SJCRH30 (cell line): ENCODE measurements around the gene ZNF570. TPM values are rescaled to one million over a fixed set of nuclear protein-coding genes. Genes with fewer than 3 reads are reported as not detected.
A peak's percentile ranks its signal among the peaks of the same experiment; 100 is the strongest.

Experiments
- DNase-seq, 2 experiments: peaks; one replicate each; pipeline ENCODE4 v3.0.0-alpha.2; 2015 to 2020
- H3K27ac ChIP-seq: fragments of 250-450 bp; sonication (Bioruptor Pico); 2 replicates; pipeline ENCODE4 v1.5.1; 2020; ENCODE audit warnings: mild to moderate bottlenecking, moderate library complexity
- H3K27me3 ChIP-seq: fragments of 250-450 bp; sonication (Bioruptor Pico); 2 replicates; pipeline ENCODE4 v1.5.1; 2020; ENCODE audit warnings: mild to moderate bottlenecking, moderate library complexity
- H3K36me3 ChIP-seq: fragments of 250-450 bp; sonication (Bioruptor Pico); 2 replicates; pipeline ENCODE4 v1.5.1; 2020; ENCODE audit warnings: mild to moderate bottlenecking, moderate library complexity
- H3K4me1 ChIP-seq: fragments of 250-450 bp; sonication (Bioruptor Pico); 2 replicates; pipeline ENCODE4 v1.5.1; 2020; ENCODE audit warnings: mild to moderate bottlenecking, moderate library complexity
- H3K4me3 ChIP-seq: fragments of 250-450 bp; sonication (Bioruptor Pico); 2 replicates; pipeline ENCODE4 v1.5.1; 2020; ENCODE audit warnings: mild to moderate bottlenecking, moderate library complexity
- H3K9me3 ChIP-seq: fragments of 250-450 bp; sonication (Bioruptor Pico); replicated peaks from 2 replicates; pipeline ENCODE4 v1.5.1; 2020; ENCODE audit warnings: mild to moderate bottlenecking, moderate library complexity
- total RNA-seq: library from RNA; depleted of rRNA; stranded (reverse); fragments of >200 nt; shearing (Covaris generic); gene quantifications from 2 replicates; pipeline ENCODE4 v1.2.3, GENCODE V29; 2014; rRNA removed

Gene ZNF570
- 9.4 and 11.8 TPM in 2 replicates for total RNA-seq

DNA sequence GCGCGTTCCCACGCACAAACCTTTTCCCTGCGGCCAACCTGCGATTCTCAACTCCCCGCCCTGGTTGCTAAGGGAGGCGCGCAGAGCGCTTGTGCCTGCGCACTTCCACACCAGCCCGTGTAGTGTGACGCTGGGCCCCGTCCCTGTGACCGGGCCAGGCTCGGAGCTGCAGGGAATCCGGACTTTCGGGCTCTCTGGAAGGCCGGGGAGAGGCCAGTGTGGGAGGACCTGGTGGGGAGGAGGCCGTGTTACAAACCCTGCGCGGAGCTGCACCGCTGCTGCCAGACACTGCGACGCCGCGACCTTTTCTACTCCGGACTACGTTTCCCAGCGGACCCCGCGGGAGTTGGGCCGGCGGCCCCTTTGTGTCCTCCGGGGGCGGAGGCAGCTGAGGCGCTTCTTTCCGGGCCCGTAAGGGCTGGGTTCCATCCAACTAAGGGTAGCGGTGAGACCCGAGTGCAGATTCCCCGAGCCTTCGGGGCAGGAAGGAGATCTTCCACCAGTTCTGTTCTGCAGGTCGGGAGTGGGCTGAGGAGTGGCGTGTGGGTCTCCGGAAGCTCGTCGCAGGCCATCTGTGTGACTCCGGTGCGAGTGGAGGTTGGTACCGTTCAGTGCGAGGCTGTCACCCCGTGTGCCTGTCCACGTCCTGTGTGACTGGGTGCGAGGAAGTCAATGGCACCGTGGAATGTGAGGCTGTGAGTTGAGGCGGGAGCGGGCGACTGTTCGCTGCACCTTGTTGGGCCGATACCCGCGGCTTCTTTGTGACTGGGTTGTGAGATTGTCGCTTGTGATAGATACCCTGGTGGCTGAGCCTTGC lies at the start of gene ZNF570:
Gene ZNF570, plus strand, starts transcription at position 396 of the 817 bp plus-strand sequence. CDS start 999 bp downstream, outside the sequence.
- Histone ChIP-seq H3K27ac (peak within 1 kb of the TSS; percentile 42), H3K9me3 (peaks cover 21% of the 10 kb centered on the region), H3K4me3 (peak within 1 kb of the TSS; percentile 89), H3K27me3 (no peaks in the 10 kb centered on the region), H3K4me1 (peaks cover 4% of the 10 kb centered on the region; the same call in 1 of the 2 replicates), H3K36me3 (peaks cover 15% of the 10 kb centered on the region)
- peak; percentile 93 for DNase-seq

DNA sequence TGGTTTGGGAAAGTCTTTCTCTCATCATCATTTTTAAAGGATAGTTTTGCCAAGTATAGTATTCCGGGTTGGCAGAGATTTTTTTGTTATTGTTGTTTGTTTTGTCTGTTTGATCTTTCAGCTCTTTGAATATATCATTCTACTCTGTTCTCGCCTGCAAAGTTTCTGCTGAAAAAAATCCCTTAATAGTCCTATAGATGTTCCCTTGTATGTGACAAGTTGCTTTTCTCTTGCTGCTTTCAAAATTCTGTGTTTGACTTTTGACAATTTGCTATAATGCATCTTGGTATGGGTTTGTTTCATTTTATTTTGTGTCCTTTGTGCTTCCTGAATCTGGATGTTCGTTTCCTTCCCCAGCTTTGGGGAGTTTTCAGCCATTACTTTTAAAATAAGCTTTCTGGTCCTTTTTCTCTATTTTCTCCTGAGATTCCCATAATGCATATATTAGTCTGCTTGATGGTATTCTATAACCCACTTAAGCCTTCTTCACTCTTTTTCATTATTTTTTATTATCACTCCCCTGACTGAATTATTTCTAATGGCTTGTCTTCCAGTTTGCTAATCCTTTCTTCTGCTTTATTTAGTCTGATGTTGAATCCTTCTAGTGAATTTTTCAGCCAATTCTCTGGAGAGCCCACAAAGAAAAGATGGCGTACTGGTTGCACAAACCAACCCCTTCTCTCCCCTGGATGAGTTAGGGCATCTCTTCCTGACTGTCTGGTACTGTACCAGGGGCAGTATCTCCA lies 16.5 kb upstream of the ZNF570 start:
- Histone ChIP-seq H3K27me3 (no peaks in the 10 kb centered on the region), H3K36me3 (peaks cover 44% of the 10 kb centered on the region), H3K27ac (no peak overlapping the region), H3K4me3 (no peak overlapping the region), H3K9me3 (peaks cover 56% of the 10 kb centered on the region), H3K4me1 (no peaks in the 10 kb centered on the region)
- DNase-seq, result peak in 1 of 2 experiments; percentile 10

DNA sequence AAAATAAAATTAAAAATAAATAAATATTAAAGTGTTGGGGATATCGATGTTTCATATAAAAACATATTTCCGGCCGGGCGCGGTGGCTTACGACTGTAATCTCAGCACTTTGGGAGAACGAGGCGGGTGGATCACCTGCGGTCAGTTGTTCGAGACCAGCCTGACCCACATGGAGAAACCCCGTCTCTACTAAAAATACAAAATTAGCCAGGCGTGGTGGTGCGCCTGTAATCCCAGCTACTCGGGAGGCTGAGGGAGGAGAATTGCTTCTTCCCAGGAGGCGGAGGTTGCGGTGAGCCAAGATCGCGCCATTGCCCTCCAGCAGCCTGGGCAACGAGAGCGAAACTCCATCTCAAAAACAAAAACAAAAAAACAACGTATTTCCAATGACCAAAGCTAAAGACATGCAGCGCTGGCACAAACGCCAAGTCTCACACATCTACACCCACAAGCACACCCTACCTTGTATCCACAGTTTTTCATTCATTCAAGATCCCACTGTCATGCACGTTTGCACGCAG lies 2.8 kb upstream of the ZNF570 start:
- H3K9me3 ChIP-seq, result peaks cover 18% of the 10 kb centered on the region
- peak in 1 of 2 experiments; percentile 8 for DNase-seq
- H3K27ac ChIP-seq, result peak overlapping the region; percentile 91
- peaks cover 32% of the 10 kb centered on the region for H3K36me3 ChIP-seq
- H3K27me3 ChIP-seq, result no peaks in the 10 kb centered on the region
- peaks cover 4% of the 10 kb centered on the region; the same call in 1 of the 2 replicates for H3K4me1 ChIP-seq
- peak overlapping the region; percentile 89 for H3K4me3 ChIP-seq

DNA sequence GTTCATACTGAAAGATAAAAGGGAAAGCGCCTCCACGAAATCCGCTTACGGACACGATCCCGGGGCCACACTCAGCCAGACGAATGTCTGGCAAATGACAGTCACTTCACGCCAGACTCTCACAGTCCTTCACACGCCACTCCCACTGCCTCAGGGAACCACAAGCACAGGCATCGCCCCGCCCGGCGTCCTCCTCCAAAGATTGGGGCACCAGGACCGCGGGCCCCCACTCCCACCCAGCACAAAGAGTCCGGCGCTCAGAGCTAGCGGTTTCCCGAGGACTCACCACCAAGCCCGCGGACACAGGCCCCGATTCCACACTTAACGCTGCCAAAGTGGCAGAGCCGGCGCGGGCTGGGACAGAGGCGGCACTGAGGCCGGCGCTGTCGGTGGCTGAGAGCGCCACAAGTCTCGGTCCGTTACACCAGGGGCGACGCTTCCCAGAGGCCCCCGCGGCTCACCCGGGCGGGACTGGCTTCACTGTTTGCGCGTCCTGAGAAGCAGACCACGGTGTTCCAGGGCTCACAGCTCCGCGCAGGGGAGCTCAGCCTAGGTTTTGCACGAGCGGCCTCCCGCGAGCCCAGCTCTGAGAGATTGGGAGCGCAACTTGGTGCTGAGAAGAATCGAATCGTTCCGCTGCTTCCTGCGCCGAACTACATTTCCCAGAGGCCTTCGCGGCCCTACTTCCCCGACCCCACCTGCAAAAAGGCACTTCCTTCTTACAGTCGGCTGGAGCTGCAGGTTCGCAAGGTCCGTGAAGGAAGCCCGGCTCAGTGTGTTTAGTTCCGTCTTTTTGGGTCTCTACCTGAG lies 2.2 kb upstream of the ZNF570 start, which contains the start of gene ZNF569:
Gene ZNF569, minus strand, starts transcription at position 647 of the 810 bp plus-strand sequence. CDS start 22,523 bp downstream, outside the sequence.
- H3K9me3 ChIP-seq, result peaks cover 21% of the 10 kb centered on the region

DNA sequence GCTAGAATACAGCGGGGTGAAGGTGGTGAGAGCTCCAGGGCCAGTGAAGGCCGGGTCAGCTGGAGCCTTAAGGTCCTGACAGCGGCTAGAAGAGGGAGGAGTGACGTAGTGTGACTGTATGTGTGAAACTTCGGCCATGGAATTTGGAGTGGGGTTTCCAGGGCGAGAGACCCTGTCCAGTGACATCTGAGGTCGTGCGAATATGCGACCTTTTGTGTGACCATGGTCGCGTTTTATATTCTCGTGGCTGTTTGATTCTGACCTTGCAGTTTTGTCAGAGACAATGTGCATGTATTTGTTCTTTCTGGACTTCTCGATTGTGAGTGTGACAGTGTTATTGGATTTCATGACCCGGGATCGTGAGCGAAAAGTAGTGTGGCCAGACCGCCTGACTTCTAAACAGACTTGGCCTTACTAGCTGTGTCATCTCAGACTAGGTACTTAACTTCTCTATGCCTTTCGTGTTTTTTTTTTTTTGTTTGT lies 1.5 kb upstream of the ZNF570 start:
- Histone ChIP-seq H3K27ac (peak overlapping the region; percentile 91; the same call in 1 of the 2 replicates), H3K36me3 (peaks cover 27% of the 10 kb centered on the region), H3K9me3 (peaks cover 20% of the 10 kb centered on the region), H3K4me1 (peaks cover 4% of the 10 kb centered on the region; the same call in 1 of the 2 replicates), H3K4me3 (peak overlapping the region; percentile 89), H3K27me3 (no peaks in the 10 kb centered on the region)
- no peak for DNase-seq

More for the DNA sequence above, 2.2 kb upstream of the ZNF570 start, which contains the start of gene ZNF569:
- peaks cover 4% of the 10 kb centered on the region; the same call in 1 of the 2 replicates for H3K4me1 ChIP-seq
- H3K4me3 ChIP-seq, result peak within 1 kb of the TSS; percentile 89
- DNase-seq, result peak; percentile 91 to 95
- H3K27ac ChIP-seq, result peak within 1 kb of the TSS; percentile 91
- H3K36me3 ChIP-seq, result peaks cover 31% of the 10 kb centered on the region
- H3K27me3 ChIP-seq, result no peaks in the 10 kb centered on the region

DNA sequence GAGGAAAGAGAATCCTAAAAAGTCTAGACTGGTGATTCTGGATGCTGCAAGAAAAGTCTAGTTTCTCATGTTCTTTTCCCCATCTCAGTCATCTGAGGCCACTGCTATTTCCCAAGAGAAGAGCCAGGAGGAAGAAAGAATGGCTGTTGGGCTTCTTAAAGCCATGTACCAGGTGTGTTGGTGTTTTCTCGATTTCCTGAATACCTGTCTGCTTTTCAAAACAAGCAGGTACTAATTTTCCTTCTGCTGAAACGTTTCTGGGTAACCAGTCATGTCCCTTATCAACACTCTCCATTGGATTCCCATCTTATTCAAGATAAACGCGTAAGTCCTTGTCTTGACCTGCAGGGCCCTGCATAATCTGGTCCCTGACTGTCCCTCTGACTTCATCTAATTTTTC lies 1.1 kb downstream of the ZNF570 start:
- H3K36me3 ChIP-seq, result peaks cover 13% of the 10 kb centered on the region
- peaks cover 4% of the 10 kb centered on the region; the same call in 1 of the 2 replicates for H3K4me1 ChIP-seq
- DNase-seq, result no peak
- no peak overlapping the region for H3K27ac ChIP-seq
- peak overlapping the region; percentile 89 for H3K4me3 ChIP-seq
- peaks cover 21% of the 10 kb centered on the region for H3K9me3 ChIP-seq
- H3K27me3 ChIP-seq, result no peaks in the 10 kb centered on the region

DNA sequence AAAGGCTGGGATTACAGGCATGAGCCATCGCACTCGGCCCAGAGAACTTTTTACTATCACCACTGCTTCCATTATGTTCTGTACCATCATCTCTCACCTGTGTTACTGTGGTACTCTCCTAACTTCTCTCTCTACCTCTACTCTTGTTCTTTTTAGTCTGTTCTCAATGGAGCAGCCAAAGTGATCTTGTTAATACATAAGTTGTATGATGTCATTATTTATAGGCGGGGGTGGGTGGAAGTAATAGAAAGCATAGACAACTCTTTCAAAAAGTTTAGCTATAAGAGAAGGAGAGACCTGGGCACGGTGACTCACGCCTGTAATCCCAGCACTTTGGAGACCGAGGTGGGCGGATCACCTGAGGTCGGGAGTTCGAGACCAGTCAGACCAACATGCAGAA lies 3.0 kb downstream of the ZNF570 start:
- peaks cover 23% of the 10 kb centered on the region for H3K9me3 ChIP-seq

DNA sequence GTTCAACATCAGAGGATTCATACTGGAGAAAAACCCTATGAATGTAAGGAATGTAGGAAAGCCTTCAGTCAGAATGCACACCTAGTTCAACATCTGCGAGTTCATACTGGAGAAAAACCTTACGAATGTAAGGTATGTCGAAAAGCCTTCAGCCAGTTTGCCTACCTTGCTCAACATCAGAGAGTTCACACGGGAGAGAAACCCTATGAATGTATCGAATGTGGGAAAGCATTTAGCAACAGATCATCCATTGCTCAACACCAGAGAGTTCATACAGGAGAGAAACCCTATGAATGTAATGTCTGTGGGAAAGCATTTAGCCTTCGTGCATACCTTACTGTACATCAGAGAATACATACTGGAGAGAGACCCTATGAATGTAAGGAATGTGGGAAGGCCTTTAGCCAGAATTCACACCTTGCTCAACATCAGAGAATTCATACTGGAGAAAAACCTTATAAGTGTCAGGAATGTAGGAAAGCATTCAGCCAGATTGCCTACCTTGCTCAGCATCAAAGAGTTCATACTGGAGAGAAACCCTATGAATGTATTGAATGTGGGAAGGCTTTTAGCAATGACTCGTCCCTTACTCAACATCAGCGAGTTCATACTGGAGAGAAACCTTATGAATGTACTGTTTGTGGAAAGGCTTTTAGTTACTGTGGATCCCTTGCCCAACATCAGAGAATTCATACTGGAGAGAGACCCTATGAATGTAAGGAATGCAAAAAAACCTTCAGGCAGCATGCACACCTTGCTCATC lies 15.4 kb downstream of the ZNF570 start:
- Histone ChIP-seq H3K4me3 (no peak overlapping the region), H3K36me3 (peaks cover 46% of the 10 kb centered on the region), H3K27me3 (no peaks in the 10 kb centered on the region), H3K9me3 (peaks cover 53% of the 10 kb centered on the region), H3K27ac (no peak overlapping the region), H3K4me1 (no peaks in the 10 kb centered on the region)
- peak in 1 of 2 experiments; percentile 15 for DNase-seq

More for the DNA sequence above, 3.0 kb downstream of the ZNF570 start:
- Histone ChIP-seq H3K36me3 (peaks cover 31% of the 10 kb centered on the region), H3K27ac (no peak overlapping the region), H3K4me1 (peaks cover 4% of the 10 kb centered on the region; the same call in 1 of the 2 replicates), H3K4me3 (no peak overlapping the region), H3K27me3 (no peaks in the 10 kb centered on the region)
- DNase-seq, result no peak

DNA sequence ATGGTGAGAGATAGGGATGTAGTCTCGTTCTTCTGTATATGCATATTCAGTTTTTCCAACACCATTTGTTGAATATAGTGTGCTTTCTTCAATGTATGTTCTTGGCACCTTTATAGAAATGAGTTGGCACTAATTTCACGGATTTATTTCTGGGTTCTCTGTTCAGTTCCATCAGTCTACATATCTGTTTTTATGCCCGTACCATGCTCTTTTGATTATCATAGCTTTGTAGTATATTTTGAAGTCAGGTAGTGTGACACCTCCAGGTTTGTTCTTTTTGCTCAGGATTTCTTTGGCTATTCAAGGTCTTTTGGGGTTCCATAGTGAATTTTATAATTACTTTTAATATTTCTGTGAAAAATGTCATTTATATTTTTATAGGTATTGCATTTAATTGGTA lies 23.1 kb downstream of the ZNF570 start:
- Histone ChIP-seq H3K9me3 (peaks cover 16% of the 10 kb centered on the region), H3K27me3 (no peaks in the 10 kb centered on the region), H3K4me1 (no peaks in the 10 kb centered on the region), H3K27ac (no peak overlapping the region), H3K4me3 (no peak overlapping the region), H3K36me3 (no peaks in the 10 kb centered on the region)
- no peak for DNase-seq

DNA sequence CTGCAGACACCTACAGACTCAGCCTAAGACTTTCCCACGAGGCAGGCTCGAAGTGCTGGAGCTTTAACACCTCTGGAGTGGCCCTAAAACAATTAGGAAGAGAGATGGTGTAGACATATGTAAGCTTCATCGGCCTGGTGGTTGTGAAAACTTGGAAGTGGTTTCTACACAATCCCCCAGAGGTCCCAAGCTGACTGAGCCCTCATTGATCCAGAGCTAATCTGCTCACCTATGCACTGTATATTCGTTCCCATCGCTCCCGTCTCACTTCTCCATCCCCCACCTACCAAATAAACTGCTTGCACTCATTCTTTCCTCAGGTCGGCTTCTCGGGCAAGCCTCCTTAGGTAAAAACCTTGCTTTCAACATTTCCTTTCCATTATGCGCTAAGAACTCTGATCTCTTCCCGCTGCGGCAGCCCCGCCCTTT lies 36.8 kb downstream of the ZNF570 start:
- no peaks in the 10 kb centered on the region for H3K27me3 ChIP-seq
- peak overlapping the region; percentile 64 for H3K4me3 ChIP-seq
- H3K4me1 ChIP-seq, result no peaks in the 10 kb centered on the region
- no peak for DNase-seq
- H3K27ac ChIP-seq, result peak overlapping the region; percentile 78
- 0 out of 2 replicates have a peak, but pooled peaks cover 3% of the 10 kb centered on the region for H3K9me3 ChIP-seq
- no peaks in the 10 kb centered on the region; the same call in 1 of the 2 replicates for H3K36me3 ChIP-seq

DNA sequence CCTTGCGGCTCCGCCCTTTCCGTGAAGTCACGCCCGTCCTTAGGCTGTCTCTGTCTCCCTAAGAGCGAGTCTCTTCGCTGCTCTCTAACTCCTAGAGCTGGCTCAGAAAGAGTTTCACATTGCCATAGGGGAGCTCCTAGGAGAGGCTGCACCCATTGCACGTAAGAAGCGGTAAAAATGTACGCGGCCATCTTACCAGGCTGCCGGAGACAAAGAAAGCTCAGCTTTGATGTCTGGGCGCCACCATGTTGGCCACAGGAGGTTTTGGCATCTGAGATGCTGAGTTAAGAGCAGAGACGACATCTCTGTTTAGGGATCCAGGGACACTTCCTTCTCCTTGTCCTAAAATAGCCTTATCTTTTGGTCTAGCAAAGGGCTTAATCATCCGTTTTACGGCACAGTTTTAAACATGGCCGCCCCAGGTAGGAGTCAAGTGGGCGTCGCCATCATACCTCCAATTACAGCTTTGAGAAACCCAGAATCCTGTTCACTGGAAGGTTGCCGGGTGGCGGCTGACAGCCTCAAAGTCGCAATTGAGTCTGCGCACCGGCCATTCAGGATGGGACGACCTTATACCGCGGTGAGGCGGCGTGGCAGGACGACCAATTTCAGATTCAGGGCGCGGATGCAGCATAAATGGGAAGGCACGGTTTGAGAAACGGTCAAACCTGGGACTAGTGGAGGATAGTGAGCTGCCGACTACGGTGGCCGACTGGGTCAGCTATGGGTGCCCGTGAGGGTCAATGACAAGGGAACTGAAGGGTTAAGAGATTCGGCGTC lies 37.4 kb downstream of the ZNF570 start, which contains the start of gene ZNF793:
Gene ZNF793, plus strand, starts transcription at position 553 of the 780 bp plus-strand sequence. CDS start 16,501 bp downstream, outside the sequence.
- Histone ChIP-seq H3K27ac (peak within 1 kb of the TSS; percentile 78), H3K4me3 (peak within 1 kb of the TSS; percentile 64), H3K9me3 (0 out of 2 replicates have a peak, but pooled peaks cover 3% of the 10 kb centered on the region), H3K4me1 (no peaks in the 10 kb centered on the region), H3K27me3 (no peaks in the 10 kb centered on the region), H3K36me3 (no peaks in the 10 kb centered on the region; the same call in 1 of the 2 replicates)
- peak; percentile 63 to 75 for DNase-seq

DNA sequence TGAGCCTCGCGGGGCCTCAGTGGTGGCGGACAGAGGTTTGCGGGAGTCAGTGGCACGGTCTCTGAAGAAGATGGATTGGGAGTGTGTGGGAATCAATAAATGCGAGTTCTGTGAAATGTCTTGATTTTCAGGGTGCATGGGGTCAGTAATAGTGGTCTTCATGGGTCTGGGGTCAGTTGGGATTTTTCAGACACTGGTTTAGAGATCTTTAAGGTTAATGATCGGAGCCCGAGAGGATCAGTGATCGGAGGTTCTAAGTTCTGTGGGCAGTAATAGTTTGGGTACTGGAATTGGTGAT lies 38.0 kb downstream of the ZNF570 start:
- Histone ChIP-seq H3K4me3 (peak overlapping the region; percentile 64), H3K9me3 (0 out of 2 replicates have a peak, but pooled peaks cover 3% of the 10 kb centered on the region), H3K27ac (peak overlapping the region; percentile 78; the same call in 1 of the 2 replicates), H3K4me1 (no peaks in the 10 kb centered on the region), H3K36me3 (no peaks in the 10 kb centered on the region; the same call in 1 of the 2 replicates), H3K27me3 (no peaks in the 10 kb centered on the region)
- no peak for DNase-seq
